Panc1 (cell line): ENCODE data around the gene C10orf143.

ENCODE experiments used
- POLR2AphosphoS5 ChIP-seq: IDR thresholded peaks from 2 replicates; pipeline ENCODE4 v1.6.1; 2012; ENCODE audit warnings: mild to moderate bottlenecking, low read depth, low read length, moderate library complexity
- TF ChIP-seq, protein P1 (sequence below): fragments of 450-650 bp; IDR thresholded peaks from 2 replicates; pipeline ENCODE4 v1.5.1; 2017; ENCODE audit warnings: mild to moderate bottlenecking
- TF ChIP-seq, protein P2 (sequence below), 2 experiments: IDR thresholded peaks; 2 replicates each; pipeline ENCODE4 v1.6.1; 2011 to 2012; ENCODE audit warnings: low read depth in 2 of 2, control low read depth in 1 of 2, low read length in 1 of 2, mild to moderate bottlenecking in 1 of 2, moderate library complexity in 1 of 2; ENCODE audit not compliant: insufficient read depth in 1 of 2

DNA sequence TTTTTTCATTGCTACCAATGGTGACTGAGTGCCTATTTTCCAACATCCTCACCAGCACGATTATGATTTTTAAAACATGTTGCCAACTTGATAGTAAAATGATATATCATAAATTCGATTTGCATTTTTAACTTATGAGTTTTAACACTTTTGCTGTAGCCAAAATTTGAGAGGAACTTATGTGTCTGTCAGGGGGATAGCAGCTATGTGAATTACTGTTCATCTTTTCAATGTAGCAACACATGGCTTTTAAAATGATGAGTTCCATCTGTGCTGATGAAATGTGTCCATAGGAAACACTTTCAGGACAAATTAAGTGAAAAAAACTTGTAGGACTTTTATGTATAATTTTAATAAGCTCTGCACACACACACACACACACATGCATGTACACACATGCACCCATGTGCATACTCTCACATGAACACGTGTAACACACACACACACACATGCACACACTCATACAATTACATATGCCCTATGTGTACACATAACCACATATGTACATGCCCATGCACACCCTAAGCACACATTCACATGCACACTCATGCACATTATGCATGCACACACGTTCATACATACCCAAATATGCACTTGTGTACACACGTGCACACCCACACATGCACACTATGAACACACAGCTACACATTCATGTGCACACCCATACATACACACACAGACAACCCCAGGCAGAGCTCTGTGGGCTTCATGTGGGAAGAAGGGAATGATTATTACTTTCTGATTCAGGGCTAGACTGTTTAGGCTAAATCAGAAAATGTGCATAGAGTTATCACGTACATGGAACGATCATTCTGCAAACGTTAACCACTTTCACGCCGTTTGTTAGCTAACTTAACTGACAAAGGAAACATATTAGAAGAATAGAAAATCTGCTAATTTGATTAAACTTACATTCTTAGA is 68.9 kb downstream of the C10orf143 start:
- TF ChIP-seq, protein P1, sequence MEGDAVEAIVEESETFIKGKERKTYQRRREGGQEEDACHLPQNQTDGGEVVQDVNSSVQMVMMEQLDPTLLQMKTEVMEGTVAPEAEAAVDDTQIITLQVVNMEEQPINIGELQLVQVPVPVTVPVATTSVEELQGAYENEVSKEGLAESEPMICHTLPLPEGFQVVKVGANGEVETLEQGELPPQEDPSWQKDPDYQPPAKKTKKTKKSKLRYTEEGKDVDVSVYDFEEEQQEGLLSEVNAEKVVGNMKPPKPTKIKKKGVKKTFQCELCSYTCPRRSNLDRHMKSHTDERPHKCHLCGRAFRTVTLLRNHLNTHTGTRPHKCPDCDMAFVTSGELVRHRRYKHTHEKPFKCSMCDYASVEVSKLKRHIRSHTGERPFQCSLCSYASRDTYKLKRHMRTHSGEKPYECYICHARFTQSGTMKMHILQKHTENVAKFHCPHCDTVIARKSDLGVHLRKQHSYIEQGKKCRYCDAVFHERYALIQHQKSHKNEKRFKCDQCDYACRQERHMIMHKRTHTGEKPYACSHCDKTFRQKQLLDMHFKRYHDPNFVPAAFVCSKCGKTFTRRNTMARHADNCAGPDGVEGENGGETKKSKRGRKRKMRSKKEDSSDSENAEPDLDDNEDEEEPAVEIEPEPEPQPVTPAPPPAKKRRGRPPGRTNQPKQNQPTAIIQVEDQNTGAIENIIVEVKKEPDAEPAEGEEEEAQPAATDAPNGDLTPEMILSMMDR: no peak
- no peak for TF ChIP-seq POLR2AphosphoS5
- TF ChIP-seq, protein P2, sequence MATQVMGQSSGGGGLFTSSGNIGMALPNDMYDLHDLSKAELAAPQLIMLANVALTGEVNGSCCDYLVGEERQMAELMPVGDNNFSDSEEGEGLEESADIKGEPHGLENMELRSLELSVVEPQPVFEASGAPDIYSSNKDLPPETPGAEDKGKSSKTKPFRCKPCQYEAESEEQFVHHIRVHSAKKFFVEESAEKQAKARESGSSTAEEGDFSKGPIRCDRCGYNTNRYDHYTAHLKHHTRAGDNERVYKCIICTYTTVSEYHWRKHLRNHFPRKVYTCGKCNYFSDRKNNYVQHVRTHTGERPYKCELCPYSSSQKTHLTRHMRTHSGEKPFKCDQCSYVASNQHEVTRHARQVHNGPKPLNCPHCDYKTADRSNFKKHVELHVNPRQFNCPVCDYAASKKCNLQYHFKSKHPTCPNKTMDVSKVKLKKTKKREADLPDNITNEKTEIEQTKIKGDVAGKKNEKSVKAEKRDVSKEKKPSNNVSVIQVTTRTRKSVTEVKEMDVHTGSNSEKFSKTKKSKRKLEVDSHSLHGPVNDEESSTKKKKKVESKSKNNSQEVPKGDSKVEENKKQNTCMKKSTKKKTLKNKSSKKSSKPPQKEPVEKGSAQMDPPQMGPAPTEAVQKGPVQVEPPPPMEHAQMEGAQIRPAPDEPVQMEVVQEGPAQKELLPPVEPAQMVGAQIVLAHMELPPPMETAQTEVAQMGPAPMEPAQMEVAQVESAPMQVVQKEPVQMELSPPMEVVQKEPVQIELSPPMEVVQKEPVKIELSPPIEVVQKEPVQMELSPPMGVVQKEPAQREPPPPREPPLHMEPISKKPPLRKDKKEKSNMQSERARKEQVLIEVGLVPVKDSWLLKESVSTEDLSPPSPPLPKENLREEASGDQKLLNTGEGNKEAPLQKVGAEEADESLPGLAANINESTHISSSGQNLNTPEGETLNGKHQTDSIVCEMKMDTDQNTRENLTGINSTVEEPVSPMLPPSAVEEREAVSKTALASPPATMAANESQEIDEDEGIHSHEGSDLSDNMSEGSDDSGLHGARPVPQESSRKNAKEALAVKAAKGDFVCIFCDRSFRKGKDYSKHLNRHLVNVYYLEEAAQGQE (IDR thresholded peaks at IDR 0.05; ENCODE audit: insufficient read depth in 1 of 2, low read depth in 2 of 2, low read length in 1 of 2): no peak
